RWPE2 (cell line): Measurements from ENCODE around the gene DDX4.
A peak's percentile ranks its signal among the peaks of the same experiment; 100 is the strongest.

ENCODE experiments used
- ATAC-seq: fragments of 200-7000 bp; cut with Tn5 transposase; 3 replicates; pipeline ENCODE4 v1.9.1; 2021; ENCODE audit warnings: low read depth
- DNase-seq: peaks from one replicate; pipeline ENCODE4 v3.0.0-alpha.2; 2020; ENCODE audit warnings: low spot score
- H3K27ac ChIP-seq: fragments of 450-650 bp; 2 replicates; pipeline ENCODE4 v1.5.1; 2017; ENCODE audit warnings: mild to moderate bottlenecking; ENCODE audit not compliant: poor library complexity, severe bottlenecking
- H3K27me3 ChIP-seq: fragments of 250-450 bp; sonication (Bioruptor Pico); 2 replicates; pipeline ENCODE4 v1.5.1; 2021; ENCODE audit warnings: mild to moderate bottlenecking, moderate library complexity; ENCODE audit not compliant: insufficient read depth, poor library complexity, severe bottlenecking
- H3K36me3 ChIP-seq: fragments of 250-450 bp; sonication (Bioruptor Pico); 2 replicates; pipeline ENCODE4 v1.5.1; 2020; ENCODE audit warnings: low read depth, mild to moderate bottlenecking, moderate library complexity
- H3K4me1 ChIP-seq: fragments of 250-450 bp; sonication (Bioruptor Pico); 2 replicates; pipeline ENCODE4 v1.5.1; 2021; ENCODE audit warnings: mild to moderate bottlenecking, moderate library complexity; ENCODE audit not compliant: insufficient read depth, poor library complexity, severe bottlenecking
- H3K4me3 ChIP-seq: fragments of 250-450 bp; sonication (Bioruptor Pico); 2 replicates; pipeline ENCODE4 v1.5.1; 2021; ENCODE audit warnings: mild to moderate bottlenecking, moderate library complexity; ENCODE audit not compliant: severe bottlenecking
- H3K9me3 ChIP-seq: fragments of 250-450 bp; sonication (Bioruptor Pico); 2 replicates; pipeline ENCODE4 v1.5.1; 2021; ENCODE audit warnings: mild to moderate bottlenecking, moderate library complexity; ENCODE audit not compliant: severe bottlenecking
- TF ChIP-seq, protein P1 (sequence below): fragments of 450-650 bp; IDR thresholded peaks from one replicate; pipeline ENCODE4 v1.5.1; 2017; ENCODE audit warnings: mild to moderate bottlenecking, moderate library complexity; ENCODE audit not compliant: poor library complexity, severe bottlenecking

DDX4 gene

DNA sequence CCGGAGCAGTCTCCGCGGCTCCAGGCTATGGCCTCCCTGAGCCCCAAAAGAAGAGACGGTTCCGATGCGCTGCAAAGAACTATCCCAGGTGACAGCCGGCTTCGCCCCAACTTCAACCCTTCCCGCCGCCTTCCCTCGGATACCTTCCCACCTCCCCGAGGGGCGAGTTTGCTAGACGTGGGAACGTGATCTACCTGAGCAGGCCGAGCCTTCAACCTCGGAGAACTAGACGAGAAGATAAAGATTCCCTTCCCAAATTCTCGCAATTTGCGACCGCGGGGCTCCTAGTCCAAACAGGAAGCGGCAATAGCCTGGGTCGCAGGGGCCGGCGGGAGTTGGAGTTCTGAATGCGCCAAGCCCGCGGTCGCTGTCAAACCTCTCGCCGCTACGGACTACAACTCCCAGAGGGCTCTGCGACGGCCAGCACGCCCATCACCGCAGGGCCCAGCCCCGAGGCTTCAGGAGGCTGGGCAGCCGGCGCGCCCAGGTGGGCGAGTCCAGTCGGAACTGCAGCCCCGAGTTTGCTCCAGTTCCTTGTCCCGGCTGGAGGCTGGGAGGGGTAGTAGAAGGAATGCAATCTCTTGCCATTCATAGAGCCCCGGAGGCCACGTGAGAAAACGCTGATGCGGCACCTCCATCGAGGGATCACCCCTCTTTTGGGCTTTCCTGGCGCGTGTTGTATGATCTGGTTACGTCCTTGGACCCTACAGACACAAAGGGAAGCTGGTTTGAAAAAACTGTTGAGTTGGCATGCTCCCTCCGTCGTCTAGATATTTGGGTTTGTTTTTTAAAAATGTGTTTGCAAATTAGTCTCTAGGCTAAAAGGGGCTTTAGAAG is 25.6 kb upstream of the DDX4 start, which contains the start of gene SLC38A9:
Gene SLC38A9, minus strand, starts transcription at position 302 of the 837 bp plus-strand sequence. CDS start 14,366 bp downstream, outside the sequence.
- H3K27ac ChIP-seq: peak within 1 kb of the TSS; percentile 4
- peaks cover 8% of the 10 kb centered on the region for H3K4me1 ChIP-seq
- DNase-seq: peak; percentile 97
- H3K4me3 ChIP-seq: peak within 1 kb of the TSS; percentile 56
- TF ChIP-seq, protein P1, sequence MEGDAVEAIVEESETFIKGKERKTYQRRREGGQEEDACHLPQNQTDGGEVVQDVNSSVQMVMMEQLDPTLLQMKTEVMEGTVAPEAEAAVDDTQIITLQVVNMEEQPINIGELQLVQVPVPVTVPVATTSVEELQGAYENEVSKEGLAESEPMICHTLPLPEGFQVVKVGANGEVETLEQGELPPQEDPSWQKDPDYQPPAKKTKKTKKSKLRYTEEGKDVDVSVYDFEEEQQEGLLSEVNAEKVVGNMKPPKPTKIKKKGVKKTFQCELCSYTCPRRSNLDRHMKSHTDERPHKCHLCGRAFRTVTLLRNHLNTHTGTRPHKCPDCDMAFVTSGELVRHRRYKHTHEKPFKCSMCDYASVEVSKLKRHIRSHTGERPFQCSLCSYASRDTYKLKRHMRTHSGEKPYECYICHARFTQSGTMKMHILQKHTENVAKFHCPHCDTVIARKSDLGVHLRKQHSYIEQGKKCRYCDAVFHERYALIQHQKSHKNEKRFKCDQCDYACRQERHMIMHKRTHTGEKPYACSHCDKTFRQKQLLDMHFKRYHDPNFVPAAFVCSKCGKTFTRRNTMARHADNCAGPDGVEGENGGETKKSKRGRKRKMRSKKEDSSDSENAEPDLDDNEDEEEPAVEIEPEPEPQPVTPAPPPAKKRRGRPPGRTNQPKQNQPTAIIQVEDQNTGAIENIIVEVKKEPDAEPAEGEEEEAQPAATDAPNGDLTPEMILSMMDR: no peak
- no peaks in the 10 kb centered on the region for H3K27me3 ChIP-seq
- H3K36me3 ChIP-seq: peaks cover 12% of the 10 kb centered on the region
- ATAC-seq: peak; percentile 99
- no peaks in the 10 kb centered on the region for H3K9me3 ChIP-seq

DNA sequence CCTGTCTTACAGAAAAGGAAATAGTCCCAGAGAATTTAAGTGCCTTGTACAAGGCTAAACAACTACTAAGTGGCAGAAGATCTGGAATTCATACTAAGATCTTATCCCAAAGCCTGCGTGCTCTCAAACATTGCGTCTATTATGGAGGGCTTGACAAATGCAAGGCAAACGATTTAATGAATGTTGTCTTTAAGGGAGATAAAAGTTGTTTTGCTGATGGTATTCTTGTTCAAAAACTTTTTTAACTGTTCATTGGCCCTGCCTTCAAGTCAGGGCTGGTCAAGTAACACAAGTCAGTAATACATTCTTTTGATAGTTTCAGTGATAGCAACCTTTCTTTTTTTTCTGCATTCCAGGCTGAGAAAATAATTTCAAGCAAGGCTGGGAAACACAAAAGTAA is 24.0 kb upstream of the DDX4 start:
- TF ChIP-seq, protein P1: no peak
- H3K27me3 ChIP-seq: no peaks in the 10 kb centered on the region
- no peaks in the 10 kb centered on the region for H3K9me3 ChIP-seq
- H3K4me1 ChIP-seq: peaks cover 3% of the 10 kb centered on the region
- no peak overlapping the region for H3K27ac ChIP-seq
- no peak for DNase-seq
- ATAC-seq: no peak
- peaks cover under 1% of the 10 kb centered on the region; the same call in 1 of the 2 replicates for H3K36me3 ChIP-seq
- H3K4me3 ChIP-seq: no peak overlapping the region

DNA sequence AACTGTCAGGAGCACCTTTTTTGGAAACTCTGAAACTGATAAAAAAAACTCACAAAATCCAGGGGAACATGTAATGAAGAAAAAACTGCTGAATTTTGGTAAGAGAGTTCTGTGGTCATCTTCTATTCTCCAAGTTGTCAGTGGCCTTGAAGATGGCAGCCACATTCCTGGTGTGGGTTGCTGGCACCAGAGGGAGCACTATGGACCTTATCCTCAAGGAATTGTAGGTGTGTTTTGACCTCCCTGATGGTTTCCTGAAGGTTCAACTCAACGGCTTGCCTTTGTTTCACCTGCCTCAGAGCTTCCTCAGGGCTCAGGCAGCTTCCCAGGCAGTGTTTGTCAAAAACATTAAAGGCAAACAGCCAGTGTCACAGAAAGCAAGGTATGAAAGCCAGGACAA is 23.5 kb upstream of the DDX4 start:
- no peaks in the 10 kb centered on the region for H3K4me1 ChIP-seq
- TF ChIP-seq, protein P1: peak; percentile 15
- DNase-seq: no peak
- no peak overlapping the region for H3K27ac ChIP-seq
- H3K36me3 ChIP-seq: no peaks in the 10 kb centered on the region
- ATAC-seq: no peak
- no peak overlapping the region for H3K4me3 ChIP-seq
- H3K9me3 ChIP-seq: no peaks in the 10 kb centered on the region
- H3K27me3 ChIP-seq: no peaks in the 10 kb centered on the region

DNA sequence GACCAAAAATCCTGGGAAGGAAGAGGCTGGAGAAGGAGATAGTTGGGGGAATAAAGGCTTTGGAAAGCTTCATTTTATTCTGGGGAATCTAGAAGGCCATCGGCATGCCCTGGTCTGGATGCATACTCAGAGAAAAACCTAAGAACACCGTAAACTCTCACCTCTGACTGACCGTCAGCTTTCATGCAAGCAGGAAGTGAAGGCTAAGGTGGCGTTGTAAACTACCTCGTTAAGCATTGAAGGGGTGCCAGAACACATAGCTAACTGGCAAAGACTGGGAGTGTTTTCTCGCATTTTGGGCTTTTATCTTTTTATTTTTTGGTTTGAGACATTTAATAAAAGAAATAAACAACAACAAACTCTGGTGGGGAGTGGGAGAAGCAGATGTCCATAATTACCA is 23.1 kb upstream of the DDX4 start:
- no peaks in the 10 kb centered on the region for H3K9me3 ChIP-seq
- H3K36me3 ChIP-seq: no peaks in the 10 kb centered on the region
- no peak for ATAC-seq
- H3K4me3 ChIP-seq: no peak overlapping the region
- no peak overlapping the region for H3K27ac ChIP-seq
- no peaks in the 10 kb centered on the region for H3K4me1 ChIP-seq
- H3K27me3 ChIP-seq: no peaks in the 10 kb centered on the region
- TF ChIP-seq, protein P1: no peak
- DNase-seq: no peak
